Femur (tissue), 1 donor: ENCODE results near the gene SGSH.

Experiments
- DNase-seq: peaks from one replicate; pipeline ENCODE4 v3.0.0-alpha.2; 2017

Gene SGSH

GRCh38 chr17:80223838-80224497 is 3.8 kb upstream of the SGSH start:
- DNase-seq: no peak

- DNase-seq: no peak
Observed at GRCh38 chr17:80223142-80223815, 3.1 kb upstream of the SGSH start.

GRCh38 chr17:80222376-80223141 is 2.4 kb upstream of the SGSH start:
- no peak for DNase-seq

- DNase-seq: no peak
Observed at GRCh38 chr17:80221351-80222105, 1.4 kb upstream of the SGSH start.

- DNase-seq: peak; percentile 46
Observed at GRCh38 chr17:80220736-80221215, 643 bp upstream of the SGSH start.

GRCh38 chr17:80219763-80220053 is 425 bp downstream of the SGSH start:
- no peak for DNase-seq

- peak; percentile 79 for DNase-seq
Observed at GRCh38 chr17:80219013-80219762, 945 bp downstream of the SGSH start.

GRCh38 chr17:80218391-80218790 is 1.7 kb downstream of the SGSH start:
- DNase-seq: no peak

GRCh38 chr17:80217703-80218362 is 2.3 kb downstream of the SGSH start:
- DNase-seq: no peak

- no peak for DNase-seq
Observed at GRCh38 chr17:80216473-80217456, 3.4 kb downstream of the SGSH start.

GRCh38 chr17:80214878-80215210 is 5.3 kb downstream of the SGSH start:
- DNase-seq: no peak

GRCh38 chr17:80214012-80214877 is 5.9 kb downstream of the SGSH start:
- DNase-seq: no peak

GRCh38 chr17:80213643-80213975 is 6.5 kb downstream of the SGSH start:
- DNase-seq: no peak

- DNase-seq: no peak
Observed at GRCh38 chr17:80212962-80213642, 7.0 kb downstream of the SGSH start.

- no peak for DNase-seq
Observed at GRCh38 chr17:80212511-80212910, 7.6 kb downstream of the SGSH start.

- DNase-seq: no peak
Observed at GRCh38 chr17:80212109-80212508, 8.0 kb downstream of the SGSH start.

- DNase-seq: no peak
Observed at GRCh38 chr17:80210348-80211108, 9.6 kb downstream of the SGSH start.

GRCh38 chr17:80209765-80210164 is 10.4 kb downstream of the SGSH start:
- DNase-seq: no peak

GRCh38 chr17:80208050-80208449 is 12.1 kb downstream of the SGSH start:
- no peak for DNase-seq
